PC-9 (cell line): ENCODE measurements around the gene LIPJ.

Experiments used
- CTCF ChIP-seq: fragments of 200-600 bp; sonication (generic); conservative IDR thresholded peaks from 2 replicates; pipeline ENCODE4 v1.6.1; 2017; ENCODE audit warnings: mixed run types, antibody characterized with exemption, mild to moderate bottlenecking, moderate library complexity
- EZH2 ChIP-seq: fragments of 200-600 bp; sonication (generic); IDR thresholded peaks from 2 replicates; pipeline ENCODE4 v1.8.0; 2017; ENCODE audit warnings: antibody characterized with exemption, low read depth

GRCh38 chr10:88540351-88540750, 46.2 kb upstream of the LIPJ start:
- no peak for TF ChIP-seq EZH2
- no peak for TF ChIP-seq CTCF
